Measurements from ENCODE around the gene SHH. TPM values are rescaled to one million over a fixed set of nuclear protein-coding genes. Genes with fewer than 3 reads are reported as not detected.

Gene SHH
- total RNA-seq, 1 experiment from 2014 or later = 22.9 TPM

DNA sequence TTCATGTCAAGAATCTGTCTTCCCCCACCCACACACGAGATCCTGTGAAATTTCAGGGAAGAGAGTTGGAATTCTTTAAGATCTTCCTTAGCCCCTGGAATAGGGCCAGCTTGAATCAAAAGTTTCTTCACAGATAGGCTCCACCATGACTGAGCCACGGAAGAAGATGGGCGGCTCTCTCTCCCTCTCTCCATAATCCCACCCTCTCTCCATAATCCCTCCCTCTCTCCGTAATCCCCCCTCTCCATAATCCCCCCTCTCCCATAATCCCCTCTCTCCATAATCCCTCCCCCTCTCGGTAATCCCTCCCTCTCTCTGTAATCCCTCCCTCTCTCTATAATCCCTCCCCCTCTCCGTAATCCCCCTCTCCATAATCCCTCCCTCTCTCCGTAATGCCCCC, 20.4 kb downstream of the SHH start:
- ChIA-PET POLR2A (no interaction called here), CTCF (no interaction called here)
- BruUV-seq (replicated peaks) = no TSS peak
- no peaks in the 10 kb centered on the region for H3K9me3 ChIP-seq (ENCODE audit: control insufficient read depth, insufficient read depth, low read depth, low read length)
- H3K4me3 ChIP-seq (ENCODE audit: low read depth in 2 of 2, low read length in 2 of 2) = no peak overlapping the region
- no peak for DNase-seq (ENCODE audit: low read depth, low spot score)
- ATAC-seq = no peak
- in situ Hi-C loops (cut with HindIII; ENCODE audit: low pct_unique_long_range_greater_than_20kb, low sequenced_read_pairs) = no loop called here
- no peaks in the 10 kb centered on the region for H3K36me3 ChIP-seq (ENCODE audit: control insufficient read depth, insufficient read depth, low read length)
- H3K4me1 ChIP-seq (ENCODE audit: control insufficient read depth, insufficient read depth, low read length) = no peaks in the 10 kb centered on the region
- H3K27me3 ChIP-seq (ENCODE audit: control insufficient read depth, insufficient read depth, low read length) = no peaks in the 10 kb centered on the region
- intact Hi-C loops (cut with micrococcal nuclease; ENCODE audit: unreplicated experiment) = no loop called here
- H3K27ac ChIP-seq (ENCODE audit: low read length) = no peak overlapping the region
- TF ChIP-seq POLR2AphosphoS5 (IDR thresholded peaks at IDR 0.05; ENCODE audit: low read depth, low read length) (no peak), TCF7L2 (IDR thresholded peaks at IDR 0.05; ENCODE audit: low read depth, low read length) (no peak), SIN3A (IDR thresholded peaks at IDR 0.05; ENCODE audit: borderline replicate concordance, insufficient read depth, low read depth, low read length) (no peak)
- TF ChIP-seq, protein P1, sequence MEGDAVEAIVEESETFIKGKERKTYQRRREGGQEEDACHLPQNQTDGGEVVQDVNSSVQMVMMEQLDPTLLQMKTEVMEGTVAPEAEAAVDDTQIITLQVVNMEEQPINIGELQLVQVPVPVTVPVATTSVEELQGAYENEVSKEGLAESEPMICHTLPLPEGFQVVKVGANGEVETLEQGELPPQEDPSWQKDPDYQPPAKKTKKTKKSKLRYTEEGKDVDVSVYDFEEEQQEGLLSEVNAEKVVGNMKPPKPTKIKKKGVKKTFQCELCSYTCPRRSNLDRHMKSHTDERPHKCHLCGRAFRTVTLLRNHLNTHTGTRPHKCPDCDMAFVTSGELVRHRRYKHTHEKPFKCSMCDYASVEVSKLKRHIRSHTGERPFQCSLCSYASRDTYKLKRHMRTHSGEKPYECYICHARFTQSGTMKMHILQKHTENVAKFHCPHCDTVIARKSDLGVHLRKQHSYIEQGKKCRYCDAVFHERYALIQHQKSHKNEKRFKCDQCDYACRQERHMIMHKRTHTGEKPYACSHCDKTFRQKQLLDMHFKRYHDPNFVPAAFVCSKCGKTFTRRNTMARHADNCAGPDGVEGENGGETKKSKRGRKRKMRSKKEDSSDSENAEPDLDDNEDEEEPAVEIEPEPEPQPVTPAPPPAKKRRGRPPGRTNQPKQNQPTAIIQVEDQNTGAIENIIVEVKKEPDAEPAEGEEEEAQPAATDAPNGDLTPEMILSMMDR (IDR thresholded peaks at IDR 0.05) = no peak
- TF ChIP-seq, protein P2, sequence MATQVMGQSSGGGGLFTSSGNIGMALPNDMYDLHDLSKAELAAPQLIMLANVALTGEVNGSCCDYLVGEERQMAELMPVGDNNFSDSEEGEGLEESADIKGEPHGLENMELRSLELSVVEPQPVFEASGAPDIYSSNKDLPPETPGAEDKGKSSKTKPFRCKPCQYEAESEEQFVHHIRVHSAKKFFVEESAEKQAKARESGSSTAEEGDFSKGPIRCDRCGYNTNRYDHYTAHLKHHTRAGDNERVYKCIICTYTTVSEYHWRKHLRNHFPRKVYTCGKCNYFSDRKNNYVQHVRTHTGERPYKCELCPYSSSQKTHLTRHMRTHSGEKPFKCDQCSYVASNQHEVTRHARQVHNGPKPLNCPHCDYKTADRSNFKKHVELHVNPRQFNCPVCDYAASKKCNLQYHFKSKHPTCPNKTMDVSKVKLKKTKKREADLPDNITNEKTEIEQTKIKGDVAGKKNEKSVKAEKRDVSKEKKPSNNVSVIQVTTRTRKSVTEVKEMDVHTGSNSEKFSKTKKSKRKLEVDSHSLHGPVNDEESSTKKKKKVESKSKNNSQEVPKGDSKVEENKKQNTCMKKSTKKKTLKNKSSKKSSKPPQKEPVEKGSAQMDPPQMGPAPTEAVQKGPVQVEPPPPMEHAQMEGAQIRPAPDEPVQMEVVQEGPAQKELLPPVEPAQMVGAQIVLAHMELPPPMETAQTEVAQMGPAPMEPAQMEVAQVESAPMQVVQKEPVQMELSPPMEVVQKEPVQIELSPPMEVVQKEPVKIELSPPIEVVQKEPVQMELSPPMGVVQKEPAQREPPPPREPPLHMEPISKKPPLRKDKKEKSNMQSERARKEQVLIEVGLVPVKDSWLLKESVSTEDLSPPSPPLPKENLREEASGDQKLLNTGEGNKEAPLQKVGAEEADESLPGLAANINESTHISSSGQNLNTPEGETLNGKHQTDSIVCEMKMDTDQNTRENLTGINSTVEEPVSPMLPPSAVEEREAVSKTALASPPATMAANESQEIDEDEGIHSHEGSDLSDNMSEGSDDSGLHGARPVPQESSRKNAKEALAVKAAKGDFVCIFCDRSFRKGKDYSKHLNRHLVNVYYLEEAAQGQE (IDR thresholded peaks at IDR 0.05; ENCODE audit: insufficient read depth in 1 of 2, low read depth in 2 of 2, low read length in 1 of 2) = no peak

DNA sequence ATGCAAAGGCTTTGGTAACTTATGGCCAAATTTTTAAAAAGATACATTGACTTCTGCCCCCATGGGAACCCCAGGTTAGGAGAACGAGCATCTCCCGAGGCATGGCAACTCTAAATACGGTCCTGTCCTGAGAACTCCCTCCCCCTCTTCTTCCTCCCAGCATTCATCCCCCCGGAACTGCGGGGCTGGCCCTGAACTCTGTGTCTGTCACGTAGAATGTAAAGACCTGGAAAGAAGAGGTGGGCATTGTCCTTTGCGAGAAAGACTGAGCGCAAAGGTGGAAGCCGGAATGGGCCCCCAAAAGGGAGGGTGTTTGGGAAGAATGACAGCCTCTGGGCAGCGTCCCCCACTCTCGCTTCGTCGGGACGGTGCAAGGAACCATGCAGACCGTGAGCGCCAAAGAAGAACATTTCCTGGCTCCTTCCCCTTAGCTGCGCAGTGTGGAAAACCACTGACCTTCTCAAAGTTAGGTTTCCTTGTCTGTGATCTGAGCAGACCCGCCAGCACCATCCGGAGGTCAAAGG, 21.0 kb downstream of the SHH start:
- Histone ChIP-seq H3K9me3 (ENCODE audit: control insufficient read depth, insufficient read depth, low read depth, low read length) (no peaks in the 10 kb centered on the region), H3K36me3 (ENCODE audit: control insufficient read depth, insufficient read depth, low read length) (no peaks in the 10 kb centered on the region), H3K27me3 (ENCODE audit: control insufficient read depth, insufficient read depth, low read length) (no peaks in the 10 kb centered on the region), H3K4me1 (ENCODE audit: control insufficient read depth, insufficient read depth, low read length) (no peaks in the 10 kb centered on the region), H3K4me3 (ENCODE audit: low read depth in 2 of 2, low read length in 2 of 2) (no peak overlapping the region), H3K27ac (ENCODE audit: low read length) (no peak overlapping the region)
- ATAC-seq (no peak), DNase-seq (ENCODE audit: low read depth, low spot score) (no peak)
- ChIA-PET POLR2A (no interaction called here), CTCF (no interaction called here)
- in situ Hi-C loops (cut with HindIII; ENCODE audit: low pct_unique_long_range_greater_than_20kb, low sequenced_read_pairs) = no loop called here
- TF ChIP-seq, protein P1 (IDR thresholded peaks at IDR 0.05) = no peak
- TF ChIP-seq, protein P2 (IDR thresholded peaks at IDR 0.05; ENCODE audit: insufficient read depth in 1 of 2, low read depth in 2 of 2, low read length in 1 of 2) = no peak
- no peak for TF ChIP-seq POLR2AphosphoS5 (IDR thresholded peaks at IDR 0.05; ENCODE audit: low read depth, low read length)
- no peak for TF ChIP-seq TCF7L2 (IDR thresholded peaks at IDR 0.05; ENCODE audit: low read depth, low read length)
- TF ChIP-seq SIN3A (IDR thresholded peaks at IDR 0.05; ENCODE audit: borderline replicate concordance, insufficient read depth, low read depth, low read length) = no peak
- intact Hi-C loops (cut with micrococcal nuclease; ENCODE audit: unreplicated experiment) = no loop called here
- no TSS peak for BruUV-seq (replicated peaks)

Measured in Panc1 (cell line).